Endothelial cell of umbilical vein (primary cell): ENCODE data around the gene EML6. TPM values are rescaled to one million over a fixed set of nuclear protein-coding genes. Genes with fewer than 3 reads are reported as not detected.

Source experiments
- BruUV-seq: library from RNA; stranded (reverse); fragments of 400-500 nt; replicated peaks from 2 replicates; lab custom pipeline; 2021; lab: Mats Ljungman, UMichigan
- CTCF ChIA-PET: fragments of 300-600, 350-600 bp; sonication (Branson Sonifier 250); formaldehyde crosslinking; loops from one replicate; lab custom pipeline; 2021; ENCODE audit warnings: antibody characterized with exemption, inconsistent platforms; lab: Charles Lee
- POLR2A ChIA-PET: fragments of 300-600, 350-600 bp; sonication (Branson Sonifier 250); formaldehyde crosslinking; loops from one replicate; lab custom pipeline; 2021; ENCODE audit warnings: antibody characterized with exemption, inconsistent platforms; lab: Charles Lee
- DNase-seq: peaks from one replicate; pipeline ENCODE4 v3.0.0-alpha.2; 2011; ENCODE audit warnings: low read depth, low spot score
- FAIRE-seq: peaks from 2 replicates; lab custom pipeline; 2011; peaks lifted over from hg19 to GRCh38; lab: Jason Lieb, UNC
- H2AFZ ChIP-seq: 2 replicates; pipeline ENCODE4 v1.6.0; 2012; ENCODE audit warnings: low read depth, low read length, control low read depth, inconsistent platforms
- H3K27ac ChIP-seq: 2 replicates; pipeline ENCODE4 v1.5.1; 2011; ENCODE audit warnings: low read depth, mild to moderate bottlenecking, control low read depth, low read length, moderate library complexity; ENCODE audit not compliant: insufficient read depth
- H3K27me3 ChIP-seq, 2 experiments: 2 replicates each; pipeline versions ENCODE4 v1.6.0 to v1.6.1; 2011; ENCODE audit warnings: low read length in 2 of 2, mixed read lengths in 1 of 2; ENCODE audit not compliant: control insufficient read depth in 2 of 2, insufficient read depth in 2 of 2
- H3K36me3 ChIP-seq, 2 experiments: 2 replicates in 1 of 2; 3 replicates in 1 of 2; pipeline ENCODE4 v1.5.1; 2011; ENCODE audit warnings: low read length in 2 of 2, mild to moderate bottlenecking in 1 of 2, moderate library complexity in 1 of 2; ENCODE audit not compliant: control insufficient read depth in 2 of 2, insufficient read depth in 2 of 2; ENCODE audit errors: extremely low read depth in 1 of 2
- H3K4me1 ChIP-seq: 3 replicates; pipeline ENCODE4 v1.5.1; 2011; ENCODE audit warnings: mild to moderate bottlenecking, low read length; ENCODE audit not compliant: control insufficient read depth, insufficient read depth; ENCODE audit errors: extremely low read depth
- H3K4me2 ChIP-seq: 2 replicates; pipeline ENCODE4 v1.6.1; 2011; ENCODE audit warnings: low read length, control low read depth, mixed read lengths; ENCODE audit not compliant: insufficient read depth
- H3K4me3 ChIP-seq, 3 experiments: fragments of 200-600 bp in 1 of 3; sonication (generic), shearing (Covaris generic) in 1 of 3; replicated peaks in 1 of 3; 2 replicates each; pipeline ENCODE4 v1.5.1; 2011 to 2016; ENCODE audit warnings: control low read depth in 3 of 3, low read length in 3 of 3, mild to moderate bottlenecking in 2 of 3, inconsistent platforms in 1 of 3, low read depth in 1 of 3, moderate library complexity in 1 of 3; ENCODE audit not compliant: insufficient read depth in 1 of 3
- H3K79me2 ChIP-seq: 2 replicates; pipeline ENCODE4 v1.6.0; 2012; ENCODE audit warnings: low read length, inconsistent platforms; ENCODE audit not compliant: control insufficient read depth, insufficient read depth
- H3K9ac ChIP-seq: replicated peaks from 2 replicates; pipeline ENCODE3; 2011; ENCODE audit warnings: low read length, control low read depth; ENCODE audit not compliant: insufficient read depth; ENCODE audit errors: extremely low read depth
- H3K9me1 ChIP-seq: replicated peaks from 3 replicates; pipeline ENCODE4 v1.6.0; 2011; ENCODE audit warnings: mild to moderate bottlenecking, low read length; ENCODE audit not compliant: control insufficient read depth, insufficient read depth; ENCODE audit errors: extremely low read depth
- H3K9me3 ChIP-seq: replicated peaks from 2 replicates; pipeline ENCODE4 v1.5.1; 2012; ENCODE audit warnings: low read length, inconsistent platforms; ENCODE audit not compliant: control insufficient read depth, insufficient read depth
- H4K20me1 ChIP-seq: replicated peaks from 2 replicates; pipeline ENCODE3; 2011; ENCODE audit warnings: mild to moderate bottlenecking, low read length; ENCODE audit not compliant: control insufficient read depth, insufficient read depth; ENCODE audit errors: extremely low read depth
- EZH2 ChIP-seq: IDR thresholded peaks from 2 replicates; pipeline ENCODE4 v1.6.1; 2012; ENCODE audit warnings: borderline replicate concordance, low read depth, mild to moderate bottlenecking, moderate library complexity, low read length, inconsistent platforms; ENCODE audit not compliant: severe bottlenecking
- FOS ChIP-seq: IDR thresholded peaks from 2 replicates; pipeline ENCODE4 v1.6.1; 2011; ENCODE audit warnings: mild to moderate bottlenecking, low read length, moderate library complexity, borderline replicate concordance; ENCODE audit not compliant: insufficient read depth
- GATA2 ChIP-seq: IDR thresholded peaks from 2 replicates; pipeline ENCODE4 v1.7.0; 2011; ENCODE audit warnings: low read depth, mild to moderate bottlenecking, moderate library complexity, mixed read lengths, low read length; ENCODE audit not compliant: insufficient read length, insufficient read depth
- JUN ChIP-seq: IDR thresholded peaks from 2 replicates; pipeline ENCODE4 v1.6.1; 2011; ENCODE audit warnings: borderline replicate concordance, low read depth; ENCODE audit not compliant: insufficient read length, insufficient read depth
- MAX ChIP-seq: IDR thresholded peaks from 2 replicates; pipeline ENCODE4 v1.6.1; 2011; ENCODE audit not compliant: insufficient read depth, insufficient read length
- MYC ChIP-seq: IDR thresholded peaks from one replicate; pipeline ENCODE4 v1.6.1; 2011; ENCODE audit warnings: mild to moderate bottlenecking, low read depth, low read length
- POLR2A ChIP-seq: IDR thresholded peaks from 2 replicates; pipeline ENCODE4 v1.6.1; 2012; ENCODE audit warnings: low read depth, mild to moderate bottlenecking, control low read depth, low read length
- POLR2AphosphoS5 ChIP-seq: IDR thresholded peaks from 2 replicates; pipeline ENCODE4 v1.6.1; 2012; ENCODE audit warnings: low read depth, mild to moderate bottlenecking, control low read depth, low read length, moderate library complexity; ENCODE audit not compliant: insufficient read depth
- dilution Hi-C: fragments of 300-500 bp; cut with MboI; formaldehyde crosslinking; loops from one replicate; pipeline ENCODE4 v1.15.0; 2019; ENCODE audit warnings: low sequenced_read_pairs; ENCODE audit not compliant: extremely low pct_ligation_motif_present
- intact Hi-C: fragments of 100-400 bp; cut with micrococcal nuclease; formaldehyde crosslinking; loops from one replicate; pipeline ENCODE4 v1.10.0; 2022
- polyA plus RNA-seq, 4 experiments: library from polyadenylated mRNA; depleted of rRNA in 3 of 4; stranded (reverse) in 3 of 4; unstranded in 1 of 4; fragments of >200 nt; gene quantifications; 2 replicates each; pipeline versions ENCODE4 v1.2.1 to v1.2.3, GENCODE V29; 2011 to 2012; ENCODE audit warnings: missing spikeins in 1 of 4
- total RNA-seq: library from RNA; stranded (reverse); gene quantifications from 2 replicates; pipeline ENCODE4 v1.2.3, GENCODE V29; 2021
- TF ChIP-seq, protein P1 (sequence below), 2 donors: IDR thresholded peaks; 1 replicate in 1 of 2; 2 replicates in 1 of 2; pipeline ENCODE4 v1.5.1; 2011; ENCODE audit warnings: low read length in 2 of 2, mild to moderate bottlenecking in 2 of 2, moderate library complexity in 2 of 2, control low read depth in 1 of 2, inconsistent platforms in 1 of 2, low read depth in 1 of 2; ENCODE audit not compliant: insufficient read depth in 1 of 2; ENCODE audit errors: extremely low read depth in 1 of 2

EML6 gene
- total and polyA plus RNA-seq, 2 donors (not counting 3 experiments of a cell fraction or from before 2014, with no cell fraction given): 0.79 to 2.1 TPM

DNA sequence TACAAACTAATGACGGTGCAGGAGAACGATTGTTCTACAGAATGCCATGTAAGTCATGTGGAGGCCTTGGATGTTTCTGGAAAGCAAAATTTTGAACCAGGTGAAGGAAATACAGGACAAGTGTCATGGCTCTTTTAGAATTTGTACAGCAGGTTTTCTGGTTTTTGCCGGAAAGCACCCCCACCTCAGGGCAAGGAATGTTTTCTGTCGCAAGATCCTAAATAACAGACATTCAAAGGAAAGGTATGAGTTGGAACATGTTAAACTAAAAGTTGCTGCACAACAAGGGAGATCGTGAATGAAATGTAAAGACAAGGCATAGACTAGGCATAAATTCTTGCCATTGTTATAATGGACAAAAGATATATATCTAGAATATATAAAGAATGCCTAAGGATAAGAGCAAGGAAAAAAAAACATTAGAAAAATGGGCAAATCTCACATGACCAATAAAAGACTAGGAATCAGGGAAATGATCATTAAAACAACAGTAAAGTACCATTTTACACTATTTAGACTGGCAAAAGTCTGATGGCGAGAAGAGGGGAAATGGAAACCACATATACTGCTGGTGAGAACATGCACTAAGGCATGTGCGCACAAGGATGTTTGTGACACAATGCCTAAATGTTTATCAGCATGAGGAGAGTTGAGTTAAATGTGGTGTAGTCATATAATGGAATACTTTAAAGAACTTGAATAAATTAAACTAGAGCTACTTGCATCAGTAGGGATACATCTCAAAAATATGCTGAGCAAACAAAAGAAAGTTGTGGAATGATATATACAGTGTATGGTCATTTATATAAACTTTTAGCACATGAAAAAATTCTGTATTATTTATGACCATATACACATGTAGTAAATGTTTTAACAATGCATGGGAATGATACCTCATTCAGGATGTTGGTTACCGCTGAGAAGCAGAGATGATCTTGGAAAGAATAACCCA lies 127.0 kb downstream of the EML6 start:
- Histone ChIP-seq H3K4me2 (no peak overlapping the region), H3K9me1 (no peaks in the 10 kb centered on the region), H3K27ac (no peak overlapping the region), H4K20me1 (no peaks in the 10 kb centered on the region), H3K4me1 (no peaks in the 10 kb centered on the region), H3K27me3 (peaks cover 1 to 3% of the 10 kb centered on the region in 2 experiments), H3K79me2 (no peaks in the 10 kb centered on the region), H2AFZ (no peak overlapping the region), H3K9ac (no peak overlapping the region), H3K36me3 (no peaks in the 10 kb centered on the region), H3K9me3 (no peaks in the 10 kb centered on the region), H3K4me3 (no peak overlapping the region)
- DNase-seq: no peak
- BruUV-seq: no TSS peak
- intact Hi-C loops: no loop called here
- CTCF ChIA-PET: no interaction called here
- dilution Hi-C loops: no loop called here
- FAIRE-seq: no peak
- TF ChIP-seq JUN: no peak
- no peak for TF ChIP-seq EZH2
- POLR2A ChIA-PET: no interaction called here

DNA sequence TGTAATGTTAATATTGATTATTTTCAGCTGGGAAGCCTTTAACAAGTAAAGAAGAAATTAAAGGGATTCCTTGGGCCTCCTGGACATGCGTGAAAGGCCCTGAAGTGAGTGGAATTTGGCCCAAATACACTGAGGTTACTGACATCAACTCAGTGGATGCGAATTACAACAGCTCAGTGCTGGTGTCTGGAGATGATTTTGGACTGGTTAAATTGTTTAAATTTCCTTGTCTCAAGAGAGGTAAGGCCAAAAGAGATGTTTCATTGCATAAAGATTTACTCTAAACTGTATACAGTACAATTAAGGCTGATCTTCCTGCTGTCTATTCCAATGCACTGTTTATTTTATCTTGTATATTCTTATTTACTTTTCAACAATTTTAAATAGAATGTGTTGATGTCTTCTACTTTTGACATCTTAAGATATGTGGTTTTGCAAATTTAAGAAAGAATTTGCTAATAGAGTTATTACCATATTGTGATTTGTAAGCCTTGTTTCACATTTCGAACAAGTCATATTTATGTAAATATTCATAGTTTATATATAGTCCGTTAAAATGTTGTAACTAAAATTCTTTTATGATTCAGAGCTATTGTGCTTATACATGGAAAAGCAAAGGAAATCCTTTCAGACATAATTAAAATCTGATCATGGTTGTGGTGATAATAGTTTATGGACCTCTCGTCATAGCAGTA lies 130.3 kb downstream of the EML6 start:
- CTCF ChIA-PET: no interaction called here
- no peak overlapping the region for H3K27ac ChIP-seq
- no peaks in the 10 kb centered on the region for H4K20me1 ChIP-seq
- POLR2A ChIA-PET: no interaction called here
- H3K9ac ChIP-seq: no peak overlapping the region
- FAIRE-seq (no peak), DNase-seq (no peak)
- peaks cover 0 to 3% of the 10 kb centered on the region in 2 experiments for H3K27me3 ChIP-seq
- no TSS peak for BruUV-seq
- no peaks in the 10 kb centered on the region for H3K36me3 ChIP-seq
- no peak overlapping the region for H3K4me3 ChIP-seq
- dilution Hi-C loops (no loop called here), intact Hi-C loops (no loop called here)
- H3K9me3 ChIP-seq: no peaks in the 10 kb centered on the region
- no peaks in the 10 kb centered on the region for H3K9me1 ChIP-seq
- TF ChIP-seq FOS: no peak
- no peak for TF ChIP-seq MAX
- no peak for TF ChIP-seq GATA2
- TF ChIP-seq, protein P1, sequence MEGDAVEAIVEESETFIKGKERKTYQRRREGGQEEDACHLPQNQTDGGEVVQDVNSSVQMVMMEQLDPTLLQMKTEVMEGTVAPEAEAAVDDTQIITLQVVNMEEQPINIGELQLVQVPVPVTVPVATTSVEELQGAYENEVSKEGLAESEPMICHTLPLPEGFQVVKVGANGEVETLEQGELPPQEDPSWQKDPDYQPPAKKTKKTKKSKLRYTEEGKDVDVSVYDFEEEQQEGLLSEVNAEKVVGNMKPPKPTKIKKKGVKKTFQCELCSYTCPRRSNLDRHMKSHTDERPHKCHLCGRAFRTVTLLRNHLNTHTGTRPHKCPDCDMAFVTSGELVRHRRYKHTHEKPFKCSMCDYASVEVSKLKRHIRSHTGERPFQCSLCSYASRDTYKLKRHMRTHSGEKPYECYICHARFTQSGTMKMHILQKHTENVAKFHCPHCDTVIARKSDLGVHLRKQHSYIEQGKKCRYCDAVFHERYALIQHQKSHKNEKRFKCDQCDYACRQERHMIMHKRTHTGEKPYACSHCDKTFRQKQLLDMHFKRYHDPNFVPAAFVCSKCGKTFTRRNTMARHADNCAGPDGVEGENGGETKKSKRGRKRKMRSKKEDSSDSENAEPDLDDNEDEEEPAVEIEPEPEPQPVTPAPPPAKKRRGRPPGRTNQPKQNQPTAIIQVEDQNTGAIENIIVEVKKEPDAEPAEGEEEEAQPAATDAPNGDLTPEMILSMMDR (IDR thresholded peaks at IDR 0.05; ENCODE audit: extremely low read depth in 1 of 2, insufficient read depth in 1 of 2, low read depth in 1 of 2, low read length in 2 of 2): no peak
- TF ChIP-seq EZH2: no peak
- no peak for TF ChIP-seq MYC
- TF ChIP-seq POLR2AphosphoS5: no peak
- no peak for TF ChIP-seq POLR2A
- TF ChIP-seq JUN: no peak
- no peak overlapping the region for H2AFZ ChIP-seq
- H3K4me1 ChIP-seq: no peaks in the 10 kb centered on the region
- no peaks in the 10 kb centered on the region for H3K79me2 ChIP-seq
- no peak overlapping the region for H3K4me2 ChIP-seq
